GM21825 (cell line): Measurements from ENCODE around the gene SIK3.

Source experiments
- ATAC-seq: cut with Tn5 transposase; IDR thresholded peaks from one replicate; pipeline ENCODE4 v1.9.1; 2021; ENCODE audit warnings: mild to moderate bottlenecking, moderate library complexity; ENCODE audit not compliant: unreplicated experiment

SIK3 gene

GRCh38 chr11:117080370-117080769, 17.9 kb downstream of the SIK3 start:
- ATAC-seq = no peak

GRCh38 chr11:117076941-117077691, 21.1 kb downstream of the SIK3 start:
- no peak for ATAC-seq

GRCh38 chr11:117075186-117075585, 23.0 kb downstream of the SIK3 start:
- no peak for ATAC-seq

- ATAC-seq = no peak
Observed at GRCh38 chr11:117074119-117074518, 24.1 kb downstream of the SIK3 start.

- ATAC-seq = no peak
Observed at GRCh38 chr11:117073539-117073938, 24.7 kb downstream of the SIK3 start.

GRCh38 chr11:117072517-117073461, 25.4 kb downstream of the SIK3 start:
- ATAC-seq = no peak

GRCh38 chr11:117071344-117071787, 26.9 kb downstream of the SIK3 start:
- no peak for ATAC-seq

GRCh38 chr11:117070016-117070415, 28.2 kb downstream of the SIK3 start:
- no peak for ATAC-seq

GRCh38 chr11:117068303-117068860, 29.8 kb downstream of the SIK3 start:
- no peak for ATAC-seq

GRCh38 chr11:117066959-117067358, 31.3 kb downstream of the SIK3 start:
- no peak for ATAC-seq

GRCh38 chr11:117064275-117064674, 34.0 kb downstream of the SIK3 start:
- ATAC-seq = no peak

- ATAC-seq = no peak
Observed at GRCh38 chr11:117062498-117062897, 35.7 kb downstream of the SIK3 start.

GRCh38 chr11:117061256-117061655, 37.0 kb downstream of the SIK3 start:
- no peak for ATAC-seq

- ATAC-seq = no peak
Observed at GRCh38 chr11:117059611-117060148, 38.5 kb downstream of the SIK3 start.

- ATAC-seq = no peak
Observed at GRCh38 chr11:117058761-117059261, 39.4 kb downstream of the SIK3 start.

- ATAC-seq = no peak
Observed at GRCh38 chr11:117057727-117058126, 40.5 kb downstream of the SIK3 start.

- no peak for ATAC-seq
Observed at GRCh38 chr11:117057317-117057716, 40.9 kb downstream of the SIK3 start.

GRCh38 chr11:117055469-117055868, 42.8 kb downstream of the SIK3 start:
- ATAC-seq = no peak

- ATAC-seq = no peak
Observed at GRCh38 chr11:117054382-117054781, 43.8 kb downstream of the SIK3 start.

GRCh38 chr11:117052196-117053149, 45.8 kb downstream of the SIK3 start:
- no peak for ATAC-seq
